Measurements from ENCODE around the gene SARS1.
A peak's percentile ranks its signal among the peaks of the same experiment; 100 is the strongest.

The SARS1 gene

DNA sequence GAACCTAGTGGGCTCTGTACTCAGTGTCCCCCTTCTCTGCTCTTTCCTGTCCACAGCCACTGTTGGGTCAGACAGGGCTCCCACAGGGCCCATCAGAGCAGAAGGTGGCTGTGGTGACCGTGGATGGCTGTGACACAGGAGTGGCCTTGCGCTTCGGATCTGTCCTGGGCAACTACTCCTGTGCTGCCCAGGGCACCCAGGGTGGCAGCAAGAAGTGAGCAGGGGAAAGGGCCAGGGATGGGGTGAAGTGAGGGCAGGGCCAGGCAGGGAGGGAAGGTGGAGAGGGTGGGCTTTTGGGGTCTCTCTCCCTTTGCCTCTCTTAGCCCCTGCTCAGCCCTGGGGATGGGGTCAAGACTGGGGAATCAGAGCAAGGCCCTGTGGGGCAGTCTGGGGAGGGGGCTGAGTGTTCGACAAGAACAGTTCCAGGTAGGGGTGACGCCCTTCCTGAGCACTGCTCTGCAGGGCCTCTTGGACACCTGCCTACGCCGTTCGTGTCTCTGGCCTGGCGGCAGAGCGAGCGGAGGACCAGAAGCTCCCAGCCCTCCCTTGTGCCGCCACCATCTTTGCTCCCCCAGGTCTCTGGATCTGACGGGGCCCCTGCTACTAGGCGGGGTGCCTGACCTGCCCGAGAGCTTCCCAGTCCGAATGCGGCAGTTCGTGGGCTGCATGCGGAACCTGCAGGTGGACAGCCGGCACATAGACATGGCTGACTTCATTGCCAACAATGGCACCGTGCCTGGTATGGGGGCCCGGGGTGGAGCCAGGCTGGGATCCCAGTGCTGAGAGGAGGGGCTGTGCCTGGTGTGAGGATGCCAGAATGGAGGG is 48.7 kb downstream of the SARS1 start:
- no peak for DNase-seq (ENCODE audit: low read depth in 2 of 2)

- no peak for DNase-seq (ENCODE audit: low read depth in 2 of 2)
Observed at GRCh38 chr1:109263234-109263596, 49.5 kb downstream of the SARS1 start.

DNA sequence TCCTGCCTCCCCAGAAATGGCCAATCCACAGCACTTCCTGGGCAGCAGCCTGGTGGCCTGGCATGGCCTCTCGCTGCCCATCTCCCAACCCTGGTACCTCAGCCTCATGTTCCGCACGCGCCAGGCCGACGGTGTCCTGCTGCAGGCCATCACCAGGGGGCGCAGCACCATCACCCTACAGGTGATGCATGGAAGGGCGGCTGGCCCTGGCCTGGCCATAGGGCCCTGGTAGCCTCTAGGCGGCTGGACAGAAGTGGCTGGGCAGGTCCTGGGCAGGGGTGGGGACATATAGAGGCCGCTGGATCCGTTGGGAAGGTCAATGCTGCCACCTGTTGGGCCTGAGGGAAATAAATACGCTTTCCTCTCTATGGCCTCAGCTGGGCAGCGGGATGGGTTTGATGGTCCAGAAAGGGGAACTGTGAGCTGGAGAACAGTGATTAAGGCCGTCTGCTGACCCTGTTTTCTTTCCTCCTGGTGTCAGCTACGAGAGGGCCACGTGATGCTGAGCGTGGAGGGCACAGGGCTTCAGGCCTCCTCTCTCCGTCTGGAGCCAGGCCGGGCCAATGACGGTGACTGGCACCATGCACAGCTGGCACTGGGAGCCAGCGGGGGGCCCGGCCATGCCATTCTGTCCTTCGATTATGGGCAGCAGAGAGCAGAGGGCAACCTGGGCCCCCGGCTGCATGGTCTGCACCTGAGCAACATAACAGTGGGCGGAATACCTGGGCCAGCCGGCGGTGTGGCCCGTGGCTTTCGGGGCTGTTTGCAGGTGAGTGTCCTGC is 50.1 kb downstream of the SARS1 start:
- peak; percentile 73 to 85 for DNase-seq (ENCODE audit: low read depth in 2 of 2)

DNA sequence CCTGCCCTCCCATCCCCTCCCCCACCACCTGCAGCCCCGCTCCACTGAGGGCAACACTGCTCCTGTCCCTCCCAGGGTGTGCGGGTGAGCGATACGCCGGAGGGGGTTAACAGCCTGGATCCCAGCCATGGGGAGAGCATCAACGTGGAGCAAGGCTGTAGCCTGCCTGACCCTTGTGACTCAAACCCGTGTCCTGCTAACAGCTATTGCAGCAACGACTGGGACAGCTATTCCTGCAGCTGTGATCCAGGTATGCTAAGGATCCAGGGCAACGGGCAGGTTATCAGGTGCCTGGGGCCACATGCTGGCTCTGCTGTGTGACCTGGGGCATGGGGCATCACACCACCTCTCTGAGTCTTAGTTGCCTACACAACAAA is 50.6 kb downstream of the SARS1 start:
- no peak for DNase-seq (ENCODE audit: low read depth in 2 of 2)

- no peak for DNase-seq (ENCODE audit: low read depth in 2 of 2)
Observed at GRCh38 chr1:109265016-109265415, 51.3 kb downstream of the SARS1 start.

GRCh38 chr1:109265741-109266330 is 52.1 kb downstream of the SARS1 start:
- DNase-seq (ENCODE audit: low read depth in 2 of 2), result no peak

- no peak for DNase-seq (ENCODE audit: low read depth in 2 of 2)
Observed at GRCh38 chr1:109266965-109267364, 53.2 kb downstream of the SARS1 start.

GRCh38 chr1:109267743-109268300 is 54.1 kb downstream of the SARS1 start:
- DNase-seq (ENCODE audit: low read depth in 2 of 2), result no peak

DNA sequence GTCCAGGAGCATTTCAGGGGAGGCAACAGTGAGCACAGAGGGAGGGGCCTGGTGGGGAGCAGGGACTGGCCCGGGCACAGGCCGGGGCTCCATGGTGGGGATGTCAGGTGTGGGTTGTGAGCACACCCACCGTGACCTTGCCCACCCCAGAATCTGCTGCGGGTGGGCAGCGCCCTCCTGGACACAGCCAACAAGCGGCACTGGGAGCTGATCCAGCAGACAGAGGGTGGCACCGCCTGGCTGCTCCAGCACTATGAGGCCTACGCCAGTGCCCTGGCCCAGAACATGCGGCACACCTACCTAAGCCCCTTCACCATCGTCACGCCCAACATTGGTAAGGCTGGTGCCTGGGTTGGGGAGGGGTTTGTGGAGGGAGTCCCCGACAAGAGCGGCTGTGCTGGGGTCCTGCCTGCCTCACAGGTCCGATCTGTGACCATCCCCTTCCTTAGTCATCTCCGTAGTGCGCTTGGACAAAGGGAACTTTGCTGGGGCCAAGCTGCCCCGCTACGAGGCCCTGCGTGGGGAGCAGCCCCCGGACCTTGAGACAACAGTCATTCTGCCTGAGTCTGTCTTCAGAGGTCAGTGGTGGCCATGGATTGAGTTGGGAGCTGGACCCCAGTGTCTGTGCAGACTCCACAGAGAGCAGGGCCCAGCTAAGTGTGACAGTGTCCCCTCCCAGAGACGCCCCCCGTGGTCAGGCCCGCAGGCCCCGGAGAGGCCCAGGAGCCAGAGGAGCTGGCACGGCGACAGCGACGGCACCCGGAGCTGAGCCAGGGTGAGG is 54.9 kb downstream of the SARS1 start:
- DNase-seq (ENCODE audit: low read depth in 2 of 2), result no peak

DNA sequence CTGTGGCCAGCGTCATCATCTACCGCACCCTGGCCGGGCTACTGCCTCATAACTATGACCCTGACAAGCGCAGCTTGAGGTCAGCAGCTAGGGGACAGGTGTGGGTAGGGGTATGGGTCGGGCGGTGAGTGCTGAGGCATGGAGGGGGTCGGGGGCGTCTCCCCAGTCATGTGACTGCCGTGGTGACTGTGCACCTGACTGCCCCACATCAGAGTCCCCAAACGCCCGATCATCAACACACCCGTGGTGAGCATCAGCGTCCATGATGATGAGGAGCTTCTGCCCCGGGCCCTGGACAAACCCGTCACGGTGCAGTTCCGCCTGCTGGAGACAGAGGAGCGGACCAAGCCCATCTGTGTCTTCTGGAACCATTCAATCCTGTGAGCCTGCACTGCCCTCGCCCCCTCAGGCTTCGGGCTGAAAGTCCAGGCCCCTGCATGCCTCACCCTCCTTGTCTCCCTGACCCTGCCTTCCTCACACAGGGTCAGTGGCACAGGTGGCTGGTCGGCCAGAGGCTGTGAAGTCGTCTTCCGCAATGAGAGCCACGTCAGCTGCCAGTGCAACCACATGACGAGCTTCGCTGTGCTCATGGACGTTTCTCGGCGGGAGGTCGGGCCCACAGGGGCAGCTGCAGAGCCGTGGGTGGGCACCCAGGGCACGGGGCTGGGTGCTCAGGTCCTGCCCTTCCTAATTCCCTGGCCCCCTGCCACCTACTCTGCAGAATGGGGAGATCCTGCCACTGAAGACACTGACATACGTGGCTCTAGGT is 55.7 kb downstream of the SARS1 start:
- no peak for DNase-seq (ENCODE audit: low read depth in 2 of 2)

DNA sequence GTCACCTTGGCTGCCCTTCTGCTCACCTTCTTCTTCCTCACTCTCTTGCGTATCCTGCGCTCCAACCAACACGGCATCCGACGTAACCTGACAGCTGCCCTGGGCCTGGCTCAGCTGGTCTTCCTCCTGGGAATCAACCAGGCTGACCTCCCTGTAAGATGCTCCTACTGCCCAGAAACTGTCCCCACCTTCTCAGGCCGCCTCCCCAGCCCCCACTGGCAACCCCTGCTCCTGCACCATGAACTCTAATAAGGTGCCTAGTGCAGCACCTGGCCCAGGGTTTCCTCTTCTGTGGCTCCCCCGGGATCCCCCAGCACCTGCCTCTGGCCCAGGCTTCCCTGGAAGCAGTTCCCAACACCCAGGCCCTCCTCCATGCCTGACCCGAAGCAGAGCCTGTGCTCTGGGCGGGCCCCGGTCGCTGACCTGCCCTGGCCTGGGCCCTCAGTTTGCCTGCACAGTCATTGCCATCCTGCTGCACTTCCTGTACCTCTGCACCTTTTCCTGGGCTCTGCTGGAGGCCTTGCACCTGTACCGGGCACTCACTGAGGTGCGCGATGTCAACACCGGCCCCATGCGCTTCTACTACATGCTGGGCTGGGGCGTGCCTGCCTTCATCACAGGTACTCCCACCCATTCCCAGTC is 56.4 kb downstream of the SARS1 start:
- no peak for DNase-seq (ENCODE audit: low read depth in 2 of 2)

DNA sequence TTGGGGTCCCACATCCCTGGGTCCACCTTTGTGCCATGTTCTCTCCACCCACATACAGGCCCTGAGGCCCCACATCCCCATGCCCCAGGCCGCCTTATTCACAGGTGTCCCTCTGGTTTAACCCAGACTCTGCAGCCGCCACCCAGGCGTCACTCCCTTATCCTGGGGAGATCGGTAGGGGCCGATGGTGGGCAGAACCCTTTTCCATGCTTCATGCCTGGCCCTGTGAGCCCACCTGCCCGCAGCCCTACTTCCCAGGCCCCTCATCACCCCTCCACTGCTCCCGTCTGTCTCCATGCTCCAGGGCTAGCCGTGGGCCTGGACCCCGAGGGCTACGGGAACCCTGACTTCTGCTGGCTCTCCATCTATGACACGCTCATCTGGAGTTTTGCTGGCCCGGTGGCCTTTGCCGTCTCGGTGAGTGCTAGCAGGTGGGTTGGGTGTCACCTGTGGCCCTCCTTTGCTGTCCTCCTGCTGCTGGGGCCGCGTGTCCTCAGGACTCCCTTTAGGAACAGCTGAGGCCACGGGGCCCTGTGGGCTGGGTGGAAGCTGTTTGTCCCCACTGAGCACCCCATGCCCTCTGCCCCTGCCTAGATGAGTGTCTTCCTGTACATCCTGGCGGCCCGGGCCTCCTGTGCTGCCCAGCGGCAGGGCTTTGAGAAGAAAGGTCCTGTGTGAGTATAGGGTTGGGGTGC is 57.1 kb downstream of the SARS1 start:
- no peak for DNase-seq (ENCODE audit: low read depth in 2 of 2)

GRCh38 chr1:109271458-109271857 is 57.7 kb downstream of the SARS1 start:
- DNase-seq (ENCODE audit: low read depth in 2 of 2), result no peak

GRCh38 chr1:109272021-109272799 is 58.5 kb downstream of the SARS1 start:
- no peak for DNase-seq (ENCODE audit: low read depth in 2 of 2)

GRCh38 chr1:109272831-109273547 is 59.3 kb downstream of the SARS1 start:
- no peak for DNase-seq (ENCODE audit: low read depth in 2 of 2)

GRCh38 chr1:109273570-109274288 is 60.0 kb downstream of the SARS1 start:
- no peak for DNase-seq (ENCODE audit: low read depth in 2 of 2)

All from activated CD4-positive, alpha-beta T cell treated with anti-CD3 and anti-CD28 coated beads for 24 hours (primary cell).